T-cell (primary cell): ENCODE results near the gene GPR62. TPM values are rescaled to one million over a fixed set of nuclear protein-coding genes. Genes with fewer than 3 reads are reported as not detected.

Experiments used
- ATAC-seq, 4 experiments: fragments of 200-7000 bp in 3 of 4; fragments of 150-1000 bp in 1 of 4; cut with Tn5 transposase; replicated peaks in 1 of 4; 1 replicate in 3 of 4; 2 replicates in 1 of 4; pipeline ENCODE4 v1.10.0; 2021; ENCODE audit warnings: moderate library complexity in 3 of 4, mild to moderate bottlenecking in 2 of 4, moderate number of reproducible peaks in 1 of 4
- CTCF ChIA-PET, 2 donors: fragments of 300-600 bp; sonication (Branson Sonifier 250); formaldehyde crosslinking; loops; one replicate each; lab custom pipeline; 2022; ENCODE audit warnings: antibody characterized with exemption in 2 of 2; lab: Charles Lee
- POLR2A ChIA-PET, 2 donors: fragments of 300-600 bp; sonication (Branson Sonifier 250); formaldehyde crosslinking; loops; one replicate each; lab custom pipeline; 2022; ENCODE audit warnings: antibody characterized with exemption in 2 of 2; lab: Charles Lee
- DNase-seq, 35 experiments: peaks; one replicate each; pipeline versions ENCODE4 v3.0.0 to v3.0.0-alpha.2; 2013 to 2023
- H3K27ac ChIP-seq: one replicate; pipeline ENCODE4 v1.5.1; 2013; ENCODE audit warnings: low read length
- H3K27me3 ChIP-seq, 2 experiments: replicated peaks in 1 of 2; 1 replicate in 1 of 2; 2 replicates in 1 of 2; pipeline versions ENCODE4 v1.6.1 to v1.7.0; 2013; ENCODE audit warnings: low read length in 1 of 2, mixed read lengths in 1 of 2; ENCODE audit not compliant: control insufficient read depth in 2 of 2, insufficient read depth in 2 of 2; ENCODE audit errors: extremely low read depth in 1 of 2
- H3K36me3 ChIP-seq, 2 donors: 1 replicate in 1 of 2; 2 replicates in 1 of 2; pipeline versions ENCODE4 v1.6.1 to v1.7.0; 2013; ENCODE audit warnings: low read length in 1 of 2; ENCODE audit not compliant: control insufficient read depth in 2 of 2, insufficient read depth in 1 of 2; ENCODE audit errors: extremely low read depth in 1 of 2
- H3K4me1 ChIP-seq, 2 experiments: 1 replicate in 1 of 2; 2 replicates in 1 of 2; pipeline versions ENCODE4 v1.6.1 to v1.7.0; 2013; ENCODE audit warnings: low read length in 2 of 2, mixed read lengths in 1 of 2; ENCODE audit not compliant: insufficient read depth in 2 of 2, control insufficient read depth in 1 of 2; ENCODE audit errors: extremely low read depth in 1 of 2
- H3K4me3 ChIP-seq, 2 donors: 1 replicate in 1 of 2; 2 replicates in 1 of 2; pipeline versions ENCODE4 v1.5.1 to v1.7.0; 2013; ENCODE audit warnings: mild to moderate bottlenecking in 2 of 2, low read length in 1 of 2, moderate library complexity in 1 of 2; ENCODE audit not compliant: control insufficient read depth in 1 of 2; ENCODE audit errors: extremely low read depth in 1 of 2
- H3K9me3 ChIP-seq: 2 replicates; pipeline ENCODE4 v1.7.0; 2013
- H3K27ac Mint-ChIP-seq, 2 donors: one replicate each; pipeline ENCODE4 v1.8.0; 2020 to 2021; ENCODE audit warnings: mild to moderate bottlenecking in 2 of 2, mixed read lengths in 2 of 2
- H3K27me3 Mint-ChIP-seq, 2 donors: one replicate each; pipeline ENCODE4 v1.8.0; 2021 to 2022; ENCODE audit warnings: mixed read lengths in 2 of 2
- H3K36me3 Mint-ChIP-seq: one replicate; pipeline ENCODE4 v1.8.0; 2021; ENCODE audit warnings: mixed read lengths
- H3K4me1 Mint-ChIP-seq, 3 donors: one replicate each; pipeline ENCODE4 v1.8.0; 2020 to 2022; ENCODE audit warnings: mixed read lengths in 3 of 3, mild to moderate bottlenecking in 1 of 3
- H3K4me3 Mint-ChIP-seq, 3 donors: one replicate each; pipeline ENCODE4 v1.8.0; 2020 to 2022; ENCODE audit warnings: mild to moderate bottlenecking in 3 of 3, mixed read lengths in 3 of 3, moderate library complexity in 3 of 3
- H3K9me3 Mint-ChIP-seq, 3 donors: one replicate each; pipeline ENCODE4 v1.8.0; 2020 to 2022; ENCODE audit warnings: mixed read lengths in 3 of 3
- WGBS: methylation state at CpG from one replicate; pipeline ENCODE4 v1.1.5; 2013; ENCODE audit warnings: missing lambda C conversion rate; ENCODE audit not compliant: insufficient coverage; 5-methylcytosine and 5-hydroxymethylcytosine counted together
- total RNA-seq, 35 experiments: library from RNA in 6 of 35; stranded (reverse) in 6 of 35; fragments of 120-200 nt in 1 of 35; gene quantifications; one replicate each; pipeline versions ENCODE4 v1.2.1 to v1.2.4 and lab custom pipeline; 2013 to 2026

GPR62 gene
- total RNA-seq, 5 donors from 2014 or later (not counting 1 experiment from before 2014, with no cell fraction given): not detected

- H3K4me3 ChIP-seq: no peak overlapping the region
- no peak for DNase-seq
- no peaks in the 10 kb centered on the region for H3K9me3 ChIP-seq
- peaks cover 34 to 65% of the 10 kb centered on the region in 2 donors for H3K36me3 ChIP-seq
- ChIA-PET CTCF (no interaction called here), POLR2A (no interaction called here)
- Mint-ChIP-seq H3K9me3 (no peaks in the 10 kb centered on the region), H3K4me3 (no peak overlapping the region), H3K4me1 (peaks cover 3 to 4% (median 3%) of the 10 kb centered on the region in 3 donors), H3K36me3 (peaks cover 46% of the 10 kb centered on the region), H3K27me3 (no peaks in the 10 kb centered on the region), H3K27ac (no peak overlapping the region)
- WGBS: 100% methylated on average over 9 of the region's 11 CpGs
- H3K27ac ChIP-seq: no peak overlapping the region
- H3K27me3 ChIP-seq: no peaks in the 10 kb centered on the region
- peaks cover 0 to 3% of the 10 kb centered on the region in 2 experiments for H3K4me1 ChIP-seq
- ATAC-seq: no peak
Measured at GRCh38 chr3:51934139-51934850, 20.9 kb upstream of the GPR62 start.

- DNase-seq (no peak), ATAC-seq (no peak)
- CTCF ChIA-PET: interaction anchor here in 1 of 2 donors (0.6 kb wide), 1 partner anchor 229 kb away, joined by 3 read pairs; no protein-coding TSS in a partner anchor
- Mint-ChIP-seq H3K9me3 (no peaks in the 10 kb centered on the region), H3K36me3 (peaks cover 47% of the 10 kb centered on the region), H3K27me3 (no peaks in the 10 kb centered on the region), H3K4me3 (no peak overlapping the region), H3K27ac (no peak overlapping the region), H3K4me1 (peaks cover 8 to 13% (median 10%) of the 10 kb centered on the region in 3 donors)
- H3K4me3 ChIP-seq: no peak overlapping the region
- no peaks in the 10 kb centered on the region for H3K27me3 ChIP-seq
- peaks cover 34 to 65% of the 10 kb centered on the region in 2 donors for H3K36me3 ChIP-seq
- H3K4me1 ChIP-seq: peaks cover 0 to 8% of the 10 kb centered on the region in 2 experiments
- POLR2A ChIA-PET: no interaction called here
- 93% methylated on average over 9 of the region's 28 CpGs for WGBS
- no peaks in the 10 kb centered on the region for H3K9me3 ChIP-seq
- no peak overlapping the region for H3K27ac ChIP-seq
Measured at GRCh38 chr3:51934991-51935885, 19.9 kb upstream of the GPR62 start.

DNA sequence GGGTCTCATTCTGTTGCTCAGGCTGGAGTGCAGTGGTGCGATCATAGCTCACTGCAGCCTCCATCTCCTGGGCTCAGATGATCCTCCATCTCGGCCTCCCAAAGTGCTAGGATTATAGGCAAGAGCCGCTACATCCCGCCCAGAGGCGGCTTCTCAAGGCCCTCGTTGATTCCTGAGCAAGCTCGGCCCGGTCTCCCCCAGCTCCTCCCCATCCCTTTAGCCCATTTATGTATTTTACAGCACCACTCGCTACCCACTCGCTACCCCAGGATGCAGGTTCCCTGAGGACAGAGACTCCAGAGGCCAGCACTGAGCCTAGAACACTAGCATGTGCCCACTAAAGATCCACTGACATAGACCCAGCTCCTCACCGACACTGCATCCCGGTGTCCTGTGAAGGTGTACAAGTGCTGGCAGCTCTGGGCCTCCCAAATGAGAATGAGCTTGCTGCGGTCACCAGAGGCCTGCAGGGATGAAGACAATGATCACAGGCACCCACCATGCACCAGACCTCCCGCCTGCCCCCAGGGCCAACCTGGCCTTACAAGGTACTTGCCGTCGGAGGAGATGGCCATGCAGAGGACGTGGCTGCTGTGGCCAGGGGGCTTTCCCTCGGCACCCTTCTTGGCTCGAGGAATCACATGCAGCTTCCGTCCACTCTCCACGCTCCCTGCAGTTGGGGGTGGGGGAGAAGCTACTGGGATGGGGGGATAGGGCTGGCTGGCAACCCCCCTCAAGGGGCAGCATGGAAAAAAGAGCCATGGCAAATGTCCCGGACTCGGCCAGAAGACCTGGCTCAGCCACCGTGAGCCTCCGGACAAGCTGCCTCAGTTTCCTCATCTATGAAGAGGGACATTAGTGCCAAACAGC lies 19.1 kb upstream of the GPR62 start:
- H3K36me3 Mint-ChIP-seq: peaks cover 47% of the 10 kb centered on the region
- ChIA-PET CTCF (no interaction called here), POLR2A (no interaction called here)
- 96% methylated on average over 17 of the region's 25 CpGs for WGBS
- no peaks in the 10 kb centered on the region for H3K9me3 ChIP-seq
- peaks cover 5 to 17% of the 10 kb centered on the region in 2 experiments for H3K4me1 ChIP-seq
- H3K4me3 Mint-ChIP-seq: no peak overlapping the region
- H3K9me3 Mint-ChIP-seq: no peaks in the 10 kb centered on the region
- H3K27ac ChIP-seq: no peak overlapping the region
- no peak overlapping the region for H3K4me3 ChIP-seq
- no peak for DNase-seq
- no peak overlapping the region for H3K27ac Mint-ChIP-seq
- H3K4me1 Mint-ChIP-seq: peaks cover 17 to 22% (median 19%) of the 10 kb centered on the region in 3 donors
- no peaks in the 10 kb centered on the region for H3K27me3 Mint-ChIP-seq
- no peak for ATAC-seq
- peaks cover 34 to 65% of the 10 kb centered on the region in 2 donors for H3K36me3 ChIP-seq
- H3K27me3 ChIP-seq: no peaks in the 10 kb centered on the region

DNA sequence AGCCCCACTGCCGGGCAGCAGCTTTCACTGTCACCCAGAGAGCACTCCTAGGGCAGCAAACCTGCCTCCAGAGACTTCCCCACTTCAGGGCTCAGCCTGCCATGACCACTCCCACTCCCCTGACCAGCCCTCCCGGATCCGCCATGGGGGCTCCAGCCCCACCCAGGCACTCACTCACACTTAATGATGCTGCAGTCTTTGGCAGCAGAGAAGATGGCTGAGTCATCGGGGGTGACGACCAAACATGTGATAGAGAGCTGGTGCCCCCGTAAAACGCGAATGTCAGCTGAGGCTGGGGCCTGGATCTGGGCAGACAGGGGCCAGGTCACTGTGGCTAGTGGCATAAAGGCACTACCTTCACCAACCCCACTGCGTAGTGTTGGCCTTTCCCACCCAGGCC lies 18.2 kb upstream of the GPR62 start:
- Histone ChIP-seq H3K36me3 (peaks cover 34 to 65% of the 10 kb centered on the region in 2 donors), H3K27ac (no peak overlapping the region), H3K9me3 (no peaks in the 10 kb centered on the region), H3K4me1 (peaks cover 6 to 22% of the 10 kb centered on the region in 2 experiments), H3K27me3 (no peaks in the 10 kb centered on the region), H3K4me3 (no peak overlapping the region)
- Mint-ChIP-seq H3K4me1 (peaks cover 22 to 31% (median 23%) of the 10 kb centered on the region in 3 donors), H3K27ac (no peak overlapping the region), H3K9me3 (no peaks in the 10 kb centered on the region), H3K4me3 (no peak overlapping the region), H3K36me3 (peaks cover 47% of the 10 kb centered on the region), H3K27me3 (no peaks in the 10 kb centered on the region)
- 98% methylated on average over 9 of the region's 9 CpGs for WGBS
- ChIA-PET POLR2A (no interaction called here), CTCF (no interaction called here)
- DNase-seq (no peak), ATAC-seq (no peak)

DNA sequence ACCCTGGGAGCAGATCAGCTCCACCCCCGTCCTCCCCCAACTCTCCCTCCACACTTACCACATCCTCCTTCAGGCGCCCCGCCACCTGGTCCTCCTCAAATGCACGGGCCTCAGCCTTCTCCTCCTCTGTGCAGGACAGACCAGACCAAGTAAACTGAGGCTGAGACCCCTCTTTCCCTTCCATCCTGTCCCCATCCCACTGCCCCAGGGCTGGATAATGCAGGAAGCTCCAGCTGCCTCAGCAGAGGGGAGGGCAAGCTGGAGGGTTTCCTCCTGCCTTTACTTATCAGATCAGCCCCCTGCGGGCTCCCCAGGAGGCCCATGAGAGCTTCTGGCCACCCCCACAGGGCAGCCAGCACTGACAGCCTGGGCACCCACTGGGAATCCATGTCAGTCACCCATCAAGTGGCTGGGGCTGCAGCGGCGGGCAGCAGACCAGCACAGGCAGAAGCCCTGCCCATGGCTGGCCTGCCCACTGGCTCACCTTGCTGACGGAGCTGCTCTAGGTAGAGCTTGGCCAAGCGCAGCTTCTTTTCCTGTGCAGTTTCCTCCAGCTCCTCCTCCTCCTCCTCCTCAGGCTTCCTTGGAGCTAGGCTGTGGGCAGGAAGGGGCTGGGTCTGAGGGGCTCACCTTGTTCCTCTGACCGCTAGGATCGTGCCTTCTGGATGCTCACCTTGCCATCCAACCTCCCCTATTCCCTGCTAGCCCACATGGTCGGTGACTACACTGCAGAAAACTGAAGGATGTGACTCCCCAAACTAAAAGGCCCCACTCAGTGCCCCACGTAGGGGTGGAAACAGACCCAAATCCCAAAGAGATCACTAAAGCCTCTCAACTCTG lies 17.4 kb upstream of the GPR62 start:
- H3K36me3 ChIP-seq: peaks cover 34 to 61% of the 10 kb centered on the region in 2 donors
- no peak overlapping the region for H3K27ac ChIP-seq
- Mint-ChIP-seq H3K4me1 (peaks cover 29 to 37% (median 31%) of the 10 kb centered on the region in 3 donors), H3K9me3 (no peaks in the 10 kb centered on the region), H3K36me3 (peaks cover 44% of the 10 kb centered on the region), H3K27ac (no peak overlapping the region), H3K27me3 (no peaks in the 10 kb centered on the region), H3K4me3 (no peak overlapping the region)
- DNase-seq: peak in 1 of 35 experiments; percentile 14
- WGBS: 88% methylated on average over 7 of the region's 13 CpGs
- CTCF ChIA-PET: no interaction called here
- peaks cover 6 to 29% of the 10 kb centered on the region in 2 experiments for H3K4me1 ChIP-seq
- H3K27me3 ChIP-seq: no peaks in the 10 kb centered on the region
- no peaks in the 10 kb centered on the region for H3K9me3 ChIP-seq
- ATAC-seq: no peak
- POLR2A ChIA-PET: no interaction called here
- no peak overlapping the region for H3K4me3 ChIP-seq
